ENCODE results near the gene MIPOL1.

GRCh38 chr14:37241198-37241597, 43.5 kb downstream of the MIPOL1 start:
- TF ChIP-seq GATA2 (IDR thresholded peaks at IDR 0.05; ENCODE audit: low read depth, low read length) = no peak
- TF ChIP-seq GATA3 (IDR thresholded peaks at IDR 0.05; ENCODE audit: low read depth, low read length) = no peak
